ENCODE measurements around the gene IFFO2.

DNA sequence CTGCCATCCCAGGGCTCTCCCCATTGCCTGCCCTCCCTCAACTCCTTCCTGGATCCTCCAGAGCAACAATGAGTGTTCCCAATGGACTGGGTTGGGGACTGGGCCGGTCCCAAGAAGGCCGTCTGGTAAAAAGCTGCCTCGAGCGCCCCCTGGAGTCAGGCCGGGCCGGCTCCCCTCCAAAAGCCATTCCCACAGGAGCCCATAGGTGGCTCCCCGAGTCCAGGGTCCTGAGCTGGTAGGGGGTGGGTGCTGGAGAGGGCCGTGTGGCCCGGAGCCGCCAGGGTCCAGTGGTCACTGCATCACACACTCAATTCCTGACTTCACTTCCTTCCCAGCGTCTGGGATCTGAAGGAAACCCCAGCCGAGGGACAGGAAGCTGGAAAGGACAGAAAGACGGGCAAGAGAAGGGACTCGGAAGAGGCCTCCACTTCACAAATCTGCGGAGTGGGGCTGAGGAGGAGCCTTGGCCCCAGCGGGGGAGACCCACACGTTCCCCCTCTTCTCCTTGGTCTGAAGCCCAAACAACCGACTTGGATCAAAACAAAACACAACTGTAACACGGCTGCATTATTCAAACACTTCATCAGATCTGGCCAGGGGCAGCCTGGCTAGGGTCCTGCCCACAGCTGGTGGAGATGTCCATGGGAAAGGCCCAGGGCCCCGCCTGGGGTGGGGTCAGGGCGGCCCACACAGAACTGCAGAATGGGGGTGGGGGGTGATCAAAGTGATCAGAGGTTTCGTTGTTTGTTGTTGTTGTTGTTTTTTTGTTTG lies 43.2 kb downstream of the IFFO2 start:
- TF ChIP-seq EZH2 (IDR thresholded peaks at IDR 0.05; ENCODE audit: insufficient read depth, low read length): no peak
- peak; percentile 85 for TF ChIP-seq CTCF (IDR thresholded peaks at IDR 0.05; ENCODE audit: insufficient read depth, low read depth, low read length)

Measured in astrocyte (in vitro differentiated cells and primary cell).